GM19193 (cell line): Measurements from ENCODE around the gene ABHD5.

ENCODE experiments used
- POLR2A ChIP-seq: IDR thresholded peaks from 4 replicates; pipeline ENCODE4 v1.6.1; 2011; ENCODE audit not compliant: insufficient read depth, insufficient read length; ENCODE audit errors: extremely low read depth

ABHD5 gene

DNA sequence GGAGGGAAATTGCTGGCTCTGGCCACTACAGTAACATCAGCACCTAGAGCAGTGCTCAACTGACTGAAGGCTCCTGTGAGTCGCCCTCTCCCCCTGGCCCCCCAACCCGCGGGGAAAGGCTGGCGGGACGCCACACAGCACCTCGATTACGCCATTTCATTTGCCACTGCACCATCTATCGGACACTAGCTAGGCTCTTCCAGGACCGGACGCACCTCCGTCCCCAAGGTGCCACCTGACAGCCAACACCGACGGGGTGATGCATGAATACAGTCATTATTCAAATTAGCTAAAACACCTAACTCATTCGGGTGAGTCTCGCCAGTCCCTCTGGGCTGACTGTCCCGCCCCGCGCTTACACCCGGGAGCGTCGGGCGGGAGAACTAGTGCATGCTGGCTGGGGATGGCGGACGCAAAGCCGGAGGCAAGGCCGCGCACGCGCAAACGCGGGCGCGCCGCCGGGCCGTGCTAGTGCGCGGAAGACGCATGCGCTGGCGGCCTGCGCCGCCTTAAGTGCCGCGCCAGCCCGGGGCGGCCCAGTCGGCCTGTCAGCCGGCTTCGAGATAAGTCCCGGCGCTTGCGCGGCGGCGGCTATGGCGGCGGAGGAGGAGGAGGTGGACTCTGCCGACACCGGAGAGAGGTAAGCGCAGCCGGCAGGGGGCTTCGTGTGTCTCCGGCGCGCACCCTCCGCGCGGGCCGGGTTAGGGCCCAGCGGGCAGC lies at the start of gene ABHD5:
Gene ABHD5 (plus strand): TSS at position 539 of the 720 bp plus-strand sequence. CDS start 55 bp downstream, at position 594.
- TF ChIP-seq POLR2A: peak; percentile 100

GRCh38 chr3:43641306-43642114 lies 49.2 kb upstream of the ABHD5 start:
- TF ChIP-seq POLR2A: no peak

DNA sequence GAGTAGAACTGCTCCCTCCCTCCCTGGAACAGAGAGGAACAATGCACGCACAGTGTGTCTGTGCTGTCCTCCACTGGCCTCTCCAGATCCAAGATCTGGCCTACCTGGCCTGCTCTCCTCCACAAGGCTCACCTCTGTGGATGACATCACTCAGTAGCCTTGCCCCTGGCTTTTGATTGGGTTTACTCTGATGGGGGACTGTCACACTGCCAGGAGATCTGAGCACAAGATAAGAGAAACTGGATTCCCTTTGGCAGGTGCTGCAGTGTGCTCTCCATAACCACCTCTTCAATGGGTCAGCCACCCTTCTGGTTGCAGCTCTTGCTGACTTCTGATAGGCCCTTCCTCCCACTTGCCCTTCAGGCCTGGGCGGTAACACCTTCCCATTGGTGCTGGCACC lies 46.3 kb upstream of the ABHD5 start:
- TF ChIP-seq POLR2A: no peak

DNA sequence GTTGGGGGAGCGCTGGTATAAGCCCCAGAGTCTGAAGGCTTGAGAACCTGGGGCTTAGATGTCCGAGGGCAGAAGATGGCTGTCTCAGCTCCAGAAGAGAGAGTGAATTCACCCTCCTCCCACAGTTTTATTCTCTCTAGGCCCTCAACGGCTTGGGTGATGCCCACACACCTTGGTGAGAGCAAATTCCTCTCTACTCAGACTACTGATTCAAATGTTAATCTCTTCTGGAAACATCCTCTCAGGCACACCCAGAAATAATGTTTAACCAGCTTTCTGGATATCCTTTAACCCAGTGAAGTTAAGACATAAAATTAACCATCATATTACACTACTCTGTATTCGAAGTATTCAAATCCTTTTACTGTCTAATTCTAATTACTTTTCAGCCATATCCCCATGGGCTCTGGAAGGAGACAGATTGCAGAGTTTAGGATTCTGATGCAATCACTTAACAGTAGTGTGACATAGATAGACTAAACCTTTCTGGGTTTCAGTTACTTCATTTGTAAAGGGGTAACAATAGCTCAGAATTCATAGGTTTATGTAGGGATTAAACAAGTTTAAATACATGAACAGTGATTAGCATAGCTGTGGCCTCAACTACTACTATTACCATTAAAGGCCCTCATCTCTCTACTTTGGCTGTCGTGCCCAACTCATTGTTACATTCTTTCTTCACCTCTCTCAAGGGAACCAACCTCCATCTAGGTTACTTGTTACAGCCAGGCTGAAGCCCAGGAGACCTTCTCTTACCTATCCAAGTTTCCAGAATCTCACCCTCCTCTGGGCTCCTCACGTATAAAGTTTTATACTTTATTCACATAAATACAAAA lies 43.2 kb upstream of the ABHD5 start:
- no peak for TF ChIP-seq POLR2A

- TF ChIP-seq POLR2A: no peak
These were observed 41.8 kb upstream of the ABHD5 start for GRCh38 chr3:43648957-43649356.

DNA sequence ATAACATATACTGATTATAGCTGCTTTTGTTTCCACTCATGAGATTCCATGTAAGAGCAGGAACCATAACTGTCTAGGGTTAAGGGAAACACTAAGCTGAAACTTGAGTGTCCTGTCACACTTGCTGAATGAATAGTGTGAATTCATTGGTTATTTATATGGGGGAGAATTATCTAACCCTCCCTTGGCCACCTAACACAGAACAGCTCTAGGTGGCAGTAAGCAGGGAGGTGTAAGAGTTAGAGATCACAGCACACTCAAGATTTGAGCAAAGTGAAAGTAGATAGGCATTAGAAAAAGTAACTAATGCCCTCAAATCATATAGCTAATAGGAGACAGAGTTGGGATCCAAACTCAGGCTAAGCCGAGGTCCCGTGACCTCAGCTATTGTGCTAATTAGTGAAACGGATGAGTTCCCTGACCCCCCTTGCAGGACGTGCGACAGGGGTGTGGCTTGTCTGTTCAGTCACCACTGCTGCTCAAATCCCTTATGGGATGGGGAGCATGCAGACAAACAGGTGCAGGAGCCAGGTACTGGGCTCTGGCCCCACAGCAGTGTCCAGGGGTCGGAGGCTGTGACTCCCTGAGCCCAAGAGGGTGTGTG lies 41.3 kb upstream of the ABHD5 start:
- TF ChIP-seq POLR2A: no peak

DNA sequence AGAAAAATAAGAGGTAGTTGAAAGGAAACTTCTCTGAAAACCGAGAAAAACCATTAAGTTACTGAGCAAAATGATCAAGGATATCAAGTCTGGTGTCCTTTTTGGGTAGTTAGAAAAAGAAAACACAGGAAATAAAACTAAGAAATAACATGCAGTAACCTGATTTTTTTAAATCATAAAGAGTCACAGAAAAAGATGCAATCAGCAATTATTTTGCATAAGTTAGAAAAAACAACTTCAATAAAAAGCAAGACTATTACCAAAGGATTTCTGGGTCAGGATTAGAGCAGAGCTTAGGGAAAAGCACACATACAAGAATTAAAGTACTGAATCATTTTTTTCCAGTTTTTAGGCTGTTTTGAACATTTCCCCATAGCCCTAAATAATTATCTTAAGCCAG lies 40.4 kb upstream of the ABHD5 start:
- TF ChIP-seq POLR2A: no peak

DNA sequence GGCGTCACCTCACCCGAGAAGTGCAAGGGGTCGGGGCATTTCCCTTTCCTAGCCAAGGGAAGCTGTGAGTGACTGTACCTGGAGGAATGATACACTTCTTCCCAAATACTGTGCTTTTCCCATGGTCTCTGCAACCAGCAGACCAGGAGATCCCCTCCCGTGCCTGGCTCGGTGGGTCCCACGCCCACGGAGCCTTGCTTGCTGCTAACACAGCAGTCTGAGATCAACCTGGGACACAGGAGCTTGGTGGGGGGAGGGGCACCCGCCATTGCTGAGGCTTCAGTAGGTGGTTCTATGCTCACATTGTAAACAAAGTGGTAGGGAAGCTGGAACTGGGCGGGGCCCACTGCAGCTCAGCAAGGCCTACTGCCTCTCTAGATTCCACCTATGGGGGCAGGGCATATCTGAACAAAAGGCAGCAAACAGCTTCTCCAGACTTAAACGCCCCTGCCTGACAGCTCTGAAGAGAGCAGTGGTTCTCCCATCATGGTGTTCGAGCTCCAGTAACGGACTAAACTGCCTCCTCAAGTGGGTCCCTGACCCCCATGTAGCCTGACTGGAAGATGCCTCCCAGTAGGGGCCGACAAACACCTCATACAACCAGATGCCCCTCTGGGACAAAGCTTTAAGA lies 31.4 kb upstream of the ABHD5 start:
- no peak for TF ChIP-seq POLR2A

DNA sequence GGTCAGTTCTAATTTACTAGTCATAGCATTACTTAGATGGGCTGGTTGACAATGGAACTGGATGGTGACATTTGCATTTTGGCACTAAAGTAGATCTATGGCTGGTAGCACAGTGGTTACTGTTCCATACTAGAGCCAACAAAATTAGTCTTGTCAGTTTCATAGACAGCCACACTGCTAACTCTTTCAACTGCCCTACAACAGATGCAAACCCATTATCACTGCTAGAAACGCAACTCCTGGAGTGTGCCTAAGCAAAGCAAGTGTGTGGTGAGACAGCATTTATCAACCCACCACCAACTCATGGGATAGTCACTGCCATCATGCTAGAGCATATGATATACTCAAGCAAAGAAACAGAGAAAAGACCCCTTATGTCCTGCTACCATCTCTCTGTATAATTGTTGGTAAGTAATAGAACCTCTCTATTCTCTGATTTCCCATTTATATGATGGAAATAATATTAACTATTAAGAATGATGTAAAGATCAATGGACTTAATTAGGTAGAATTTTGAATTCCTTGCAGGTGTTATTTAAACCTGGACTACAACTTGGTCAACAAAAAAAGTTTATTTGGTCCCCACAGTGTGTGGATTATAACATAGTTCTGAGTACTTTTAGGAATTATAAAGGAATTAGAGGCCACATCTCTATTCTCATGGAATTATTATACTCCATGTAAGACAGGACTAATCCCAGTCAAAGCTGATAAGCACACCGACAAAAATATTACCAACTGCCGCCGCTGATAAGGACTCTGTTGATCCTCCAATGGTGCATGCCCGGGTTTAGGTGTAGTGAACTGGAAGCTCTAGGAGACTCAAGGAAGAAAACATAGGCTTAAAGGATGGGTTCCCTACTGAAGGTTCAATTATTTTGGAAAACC lies 19.9 kb upstream of the ABHD5 start:
- no peak for TF ChIP-seq POLR2A

DNA sequence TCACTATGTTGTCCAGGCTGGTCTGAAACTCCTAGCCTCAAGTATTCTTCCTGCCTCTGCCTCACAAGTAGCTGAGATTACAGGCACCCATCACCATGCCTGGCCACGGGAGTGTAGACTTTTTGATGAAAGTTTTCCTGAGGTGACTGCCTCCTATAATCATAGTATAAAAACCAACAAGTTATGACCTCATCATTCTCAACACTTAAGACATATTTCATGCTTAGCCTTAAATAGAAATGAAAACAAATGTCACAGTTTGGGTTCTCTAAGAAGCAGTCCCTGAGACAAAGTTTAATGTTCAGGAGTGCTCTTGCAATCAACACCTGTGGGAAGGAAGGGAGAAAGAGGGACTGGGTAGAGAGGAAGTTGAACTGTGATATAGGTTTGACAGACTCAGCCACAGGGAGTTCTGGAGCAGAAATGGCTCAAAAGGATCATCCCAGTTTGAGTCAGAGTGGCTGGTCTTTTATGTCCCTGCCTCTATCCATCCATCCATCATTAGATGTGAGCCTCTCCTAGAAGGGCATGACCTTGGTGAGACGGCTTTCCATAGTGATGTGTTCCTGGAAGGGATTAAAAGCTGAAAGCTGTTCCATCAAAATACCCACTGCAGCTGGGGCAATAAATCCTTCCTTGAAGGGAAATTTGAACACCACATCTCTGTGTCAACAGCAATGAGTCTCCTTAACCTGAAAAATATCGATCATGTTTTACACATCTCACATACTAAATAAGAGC lies 16.2 kb upstream of the ABHD5 start:
- no peak for TF ChIP-seq POLR2A

DNA sequence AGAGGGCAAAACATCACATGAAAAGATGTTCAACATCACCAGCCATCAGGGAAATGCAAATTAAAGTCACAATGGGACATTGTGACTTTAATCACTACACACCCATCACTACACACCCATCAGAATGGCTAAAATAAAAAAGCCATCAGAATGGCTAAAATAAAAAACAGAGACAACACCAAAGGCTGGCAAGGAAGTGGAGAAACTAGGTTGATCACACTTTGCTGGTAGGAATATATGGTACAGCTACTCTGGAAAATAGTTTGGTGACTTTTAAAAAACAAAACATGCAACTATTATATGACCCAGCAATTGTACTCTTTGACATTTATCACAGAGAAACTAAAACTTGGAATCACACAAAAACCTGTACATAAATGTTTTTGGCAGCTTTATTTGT lies 15.1 kb upstream of the ABHD5 start:
- TF ChIP-seq POLR2A: no peak

DNA sequence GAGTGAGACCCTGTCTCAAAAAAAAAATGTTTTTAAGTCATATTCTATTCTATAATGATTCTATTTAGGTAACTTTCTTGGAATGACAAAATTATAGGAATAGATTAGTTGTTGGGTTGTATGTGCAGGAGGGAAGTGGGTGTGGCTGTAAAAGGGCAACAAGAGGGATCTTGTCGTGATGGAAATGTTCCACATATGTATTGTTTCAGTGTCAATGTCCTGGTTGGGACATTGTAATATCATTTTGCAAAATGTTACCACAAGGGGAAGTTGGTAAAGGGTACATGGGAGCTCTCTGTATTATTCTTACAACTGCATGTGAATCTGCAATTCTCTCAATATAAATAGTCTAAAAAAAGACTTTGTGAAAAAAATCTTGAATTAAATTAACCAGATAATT lies 14.3 kb upstream of the ABHD5 start:
- TF ChIP-seq POLR2A: no peak

GRCh38 chr3:43684944-43685343 lies 5.8 kb upstream of the ABHD5 start:
- TF ChIP-seq POLR2A: no peak
